HEK293 (cell line): ENCODE data around the gene ZNF862.

Experiments used
- CTCF ChIP-seq: fragments of 450-650 bp; formaldehyde crosslinking; IDR thresholded peaks from 2 replicates; pipeline ENCODE4 v1.5.1; 2016; ENCODE audit warnings: missing biosample characterization, missing genetic modification characterization
- KLF10 ChIP-seq: fragments of 450-650 bp; IDR thresholded peaks from 2 replicates; pipeline ENCODE4 v1.5.1; 2018; ENCODE audit warnings: missing biosample characterization, mild to moderate bottlenecking, missing genetic modification characterization
- KLF16 ChIP-seq: fragments of 450-650 bp; formaldehyde crosslinking; IDR thresholded peaks from 2 replicates; pipeline ENCODE4 v1.5.1; 2017; ENCODE audit warnings: missing biosample characterization, missing genetic modification characterization
- PBX3 ChIP-seq: sonication (generic); formaldehyde crosslinking; IDR thresholded peaks from 2 replicates; pipeline ENCODE4 v1.8.1; 2022; ENCODE audit warnings: mild to moderate bottlenecking, moderate library complexity, missing genetic modification reagents
- REST ChIP-seq: fragments of 450-650 bp; formaldehyde crosslinking; IDR thresholded peaks from 2 replicates; pipeline ENCODE4 v1.5.1; 2016; ENCODE audit warnings: missing biosample characterization, missing genetic modification characterization
- ZBTB48 ChIP-seq: fragments of 450-650 bp; formaldehyde crosslinking; IDR thresholded peaks from 2 replicates; pipeline ENCODE4 v1.5.1; 2016; ENCODE audit warnings: missing biosample characterization, missing genetic modification characterization
- ZFP41 ChIP-seq: fragments of 450-650 bp; formaldehyde crosslinking; IDR thresholded peaks from 2 replicates; pipeline ENCODE4 v1.5.1; 2016; ENCODE audit warnings: missing biosample characterization, missing genetic modification characterization, borderline replicate concordance
- ZNF596 ChIP-seq: fragments of 450-650 bp; IDR thresholded peaks from 2 replicates; pipeline ENCODE4 v1.5.0; 2018; ENCODE audit warnings: missing biosample characterization, mild to moderate bottlenecking, missing genetic modification characterization, moderate library complexity

- no peak for TF ChIP-seq CTCF
- TF ChIP-seq ZBTB48, result no peak
- no peak for TF ChIP-seq ZNF596 (tag by site-specific recombination)
- no peak for TF ChIP-seq PBX3 (CRISPR knock-in tag)
- TF ChIP-seq KLF10, result no peak
- no peak for TF ChIP-seq REST (tag by site-specific recombination)
- TF ChIP-seq ZFP41, result no peak
- TF ChIP-seq KLF16 (tag by site-specific recombination), result no peak
These were observed 43.5 kb upstream of the ZNF862 start for GRCh38 chr7:149794661-149795060.
